CD8-positive, alpha-beta memory T cell (primary cell): ENCODE results near the gene MEN1. TPM values are rescaled to one million over a fixed set of nuclear protein-coding genes. Genes with fewer than 3 reads are reported as not detected.

Experiments used
- CTCF ChIA-PET: fragments of 350-600 bp; sonication (Branson Sonifier 250); formaldehyde crosslinking; loops from one replicate; lab custom pipeline; 2021; ENCODE audit warnings: antibody characterized with exemption; lab: Charles Lee
- POLR2A ChIA-PET: fragments of 350-600 bp; sonication (Branson Sonifier 250); formaldehyde crosslinking; loops from one replicate; lab custom pipeline; 2021; ENCODE audit warnings: antibody characterized with exemption; lab: Charles Lee
- DNase-seq, 5 donors: peaks; one replicate each; pipeline versions ENCODE4 v3.0.0 to v3.0.0-alpha.2; 2020 to 2022; ENCODE audit warnings: mixed read lengths in 1 of 5
- H3K27ac ChIP-seq: one replicate; pipeline ENCODE4 v1.7.0; 2013; ENCODE audit warnings: low read depth, mild to moderate bottlenecking, low read length, moderate library complexity
- H3K27me3 ChIP-seq: 2 replicates; pipeline ENCODE4 v1.7.0; 2013; ENCODE audit warnings: low read length, mild to moderate bottlenecking; ENCODE audit not compliant: insufficient read depth, poor library complexity, severe bottlenecking
- H3K36me3 ChIP-seq: 2 replicates; pipeline ENCODE4 v1.7.0; 2013; ENCODE audit warnings: mild to moderate bottlenecking, low read length, moderate library complexity; ENCODE audit not compliant: insufficient read depth
- H3K4me1 ChIP-seq: 2 replicates; pipeline ENCODE4 v1.7.0; 2013; ENCODE audit warnings: mild to moderate bottlenecking, low read length, moderate library complexity; ENCODE audit not compliant: insufficient read depth
- H3K4me3 ChIP-seq: 2 replicates; pipeline ENCODE4 v1.7.0; 2013; ENCODE audit warnings: mild to moderate bottlenecking, low read length
- H3K9me3 ChIP-seq: 2 replicates; pipeline ENCODE4 v1.7.0; 2013; ENCODE audit warnings: mild to moderate bottlenecking, low read length
- H3K27ac Mint-ChIP-seq, 8 donors: one replicate each; pipeline ENCODE4 v1.8.0; 2020 to 2021; ENCODE audit warnings: mixed read lengths in 8 of 8, mild to moderate bottlenecking in 6 of 8, inconsistent platforms in 3 of 8, moderate library complexity in 3 of 8
- H3K27me3 Mint-ChIP-seq, 2 donors: one replicate each; pipeline ENCODE4 v1.8.0; 2020 to 2021; ENCODE audit warnings: mixed read lengths in 2 of 2, mild to moderate bottlenecking in 1 of 2, moderate library complexity in 1 of 2
- H3K36me3 Mint-ChIP-seq, 3 donors: one replicate each; pipeline ENCODE4 v1.8.0; 2020 to 2021; ENCODE audit warnings: mixed read lengths in 3 of 3, inconsistent platforms in 1 of 3, mild to moderate bottlenecking in 1 of 3
- H3K4me1 Mint-ChIP-seq, 3 donors: one replicate each; pipeline ENCODE4 v1.8.0; 2020 to 2021; ENCODE audit warnings: mixed read lengths in 3 of 3, inconsistent platforms in 1 of 3, mild to moderate bottlenecking in 1 of 3
- H3K4me3 Mint-ChIP-seq, 7 donors: one replicate each; pipeline ENCODE4 v1.8.0; 2020 to 2021; ENCODE audit warnings: mixed read lengths in 7 of 7, mild to moderate bottlenecking in 6 of 7, moderate library complexity in 4 of 7, inconsistent platforms in 2 of 7
- H3K9me3 Mint-ChIP-seq, 5 donors: one replicate each; pipeline ENCODE4 v1.8.0; 2020 to 2022; ENCODE audit warnings: mixed read lengths in 5 of 5, mild to moderate bottlenecking in 3 of 5, moderate library complexity in 2 of 5, inconsistent platforms in 1 of 5
- polyA plus RNA-seq: library from polyadenylated mRNA; unstranded; fragments of 300-500 nt; fragmentation: Illumina TruSeq; gene quantifications from one replicate; pipeline ENCODE4 v1.2.3, GENCODE V29; 2021
- total RNA-seq, 2 experiments: library from RNA; stranded (reverse); gene quantifications; one replicate each; pipeline ENCODE4 v1.2.3, GENCODE V29; 2021

MEN1 gene
- total and polyA plus RNA-seq, 3 experiments from 2014 or later = 45.0 to 47.7 (median 45.8) TPM

DNA sequence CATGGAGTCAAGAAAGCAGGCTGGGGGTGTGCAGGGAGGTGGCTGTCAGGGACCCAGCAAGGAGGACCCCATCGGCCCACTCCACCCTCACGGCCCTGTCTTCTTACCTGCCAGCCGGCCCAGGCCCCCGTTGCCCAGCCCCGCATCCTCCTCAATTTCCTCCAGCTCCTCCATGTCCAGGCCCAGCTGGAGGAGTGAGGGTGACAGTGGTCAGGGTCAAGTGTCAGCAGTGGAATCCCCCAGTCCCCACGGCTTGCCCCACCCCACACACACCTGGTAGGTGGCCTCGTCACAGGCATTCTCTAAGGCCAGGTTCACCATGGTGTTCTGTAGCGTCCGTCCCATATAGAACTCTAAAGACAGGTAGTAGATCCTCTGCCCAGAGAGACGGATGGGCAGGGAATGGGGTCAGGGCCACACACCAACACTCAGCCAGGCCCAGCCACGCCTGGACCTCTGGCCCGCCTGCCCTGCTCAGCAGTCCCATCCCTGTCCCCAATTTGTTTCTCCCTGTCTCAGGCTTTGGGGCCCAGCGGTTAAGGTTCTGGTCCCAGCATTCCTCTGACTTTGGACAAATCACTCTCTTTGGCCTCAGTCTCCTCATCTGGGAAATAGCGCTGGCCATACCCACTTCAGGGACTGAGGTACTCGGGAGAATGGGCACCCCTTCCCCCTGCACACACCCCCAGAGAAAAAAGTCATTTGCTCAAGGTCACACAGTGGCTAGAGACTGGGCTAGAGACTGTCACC, 51.8 kb downstream of the MEN1 start:
- H3K27me3 ChIP-seq = no peaks in the 10 kb centered on the region
- DNase-seq = peak in 1 of 5 donors; percentile 30
- peaks cover 46% of the 10 kb centered on the region for H3K4me1 ChIP-seq
- H3K4me1 Mint-ChIP-seq = peaks cover 40 to 51% (median 43%) of the 10 kb centered on the region in 3 donors
- no peak overlapping the region for H3K27ac ChIP-seq
- H3K4me3 ChIP-seq = no peak overlapping the region
- peaks cover 0 to 30% (median 12%) of the 10 kb centered on the region in 3 donors for H3K36me3 Mint-ChIP-seq
- ChIA-PET POLR2A (interaction anchor here (0.6 to 15.8 kb wide), 3 partner anchors 14 to 64 kb away, joined by 3 to 220 read pairs (median 6); partner anchors contain the start of gene RASGRP2), CTCF (interaction anchor here (1.1 to 26.7 kb wide), 2 partner anchors 10 to 11 kb away, joined by 3 to 441 read pairs; partner anchors contain the start of gene RASGRP2)
- no peaks in the 10 kb centered on the region for H3K9me3 ChIP-seq
- H3K27ac Mint-ChIP-seq = peak overlapping the region in 2 of 8 donors; percentile 36 to 94
- no peak overlapping the region for H3K4me3 Mint-ChIP-seq
- H3K9me3 Mint-ChIP-seq = no peaks in the 10 kb centered on the region
- no peaks in the 10 kb centered on the region for H3K27me3 Mint-ChIP-seq
- H3K36me3 ChIP-seq = no peaks in the 10 kb centered on the region

DNA sequence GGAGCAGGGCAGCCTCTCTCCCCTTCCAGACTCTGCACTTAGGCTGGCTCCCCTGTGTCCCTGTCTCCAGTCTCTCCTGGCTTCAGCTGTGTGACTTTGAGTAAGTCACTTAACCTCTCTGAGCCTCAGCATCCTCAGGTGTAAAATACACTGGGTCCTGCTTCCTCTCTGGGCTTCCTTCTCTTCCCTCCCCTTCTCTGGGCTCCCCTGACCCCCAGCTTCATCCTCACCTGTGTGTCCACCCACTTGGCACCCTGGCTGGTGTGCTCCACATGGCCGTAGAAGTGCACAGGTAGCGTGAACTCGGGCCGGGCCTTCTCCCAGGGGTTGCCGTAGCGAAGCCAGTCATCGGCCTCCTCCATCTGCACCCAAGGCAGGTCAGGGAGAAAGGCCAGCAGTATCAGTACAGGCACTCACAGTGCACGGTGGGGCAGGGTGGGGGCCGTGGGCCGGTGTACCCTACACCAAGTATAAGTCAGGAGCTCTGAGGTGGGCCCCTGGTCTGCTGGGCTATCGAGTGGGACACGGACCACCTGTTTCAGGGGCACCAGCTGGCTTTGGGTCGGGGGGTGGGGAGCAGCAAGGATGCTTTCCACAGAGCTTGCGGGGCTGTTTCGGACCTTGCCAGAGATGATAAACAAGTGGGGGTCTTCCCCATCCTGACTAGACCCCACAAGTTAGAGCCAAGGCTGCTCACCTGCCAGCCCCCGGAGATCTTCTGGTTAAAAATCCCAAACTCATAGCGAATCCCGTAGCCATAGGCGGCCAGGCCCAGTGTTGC, 52.6 kb downstream of the MEN1 start:
- H3K4me3 ChIP-seq = no peak overlapping the region
- peak in 1 of 5 donors; percentile 41 for DNase-seq
- Mint-ChIP-seq H3K36me3 (peaks cover 0 to 28% (median 10%) of the 10 kb centered on the region in 3 donors), H3K4me1 (peaks cover 34 to 44% (median 35%) of the 10 kb centered on the region in 3 donors), H3K27ac (peak overlapping the region in 3 of 8 donors; percentile 68 to 94 (median 89)), H3K4me3 (no peak overlapping the region), H3K27me3 (no peaks in the 10 kb centered on the region), H3K9me3 (no peaks in the 10 kb centered on the region)
- H3K9me3 ChIP-seq = no peaks in the 10 kb centered on the region
- ChIA-PET POLR2A (interaction anchor here (0.6 to 15.8 kb wide), 4 partner anchors 14 to 65 kb away, joined by 3 to 220 read pairs (median 8); partner anchors contain the start of gene RASGRP2), CTCF (interaction anchor here (26.7 kb wide), 1 partner anchor 10 kb away, joined by 441 read pairs; the partner anchor contains the start of gene RASGRP2)
- H3K27me3 ChIP-seq = no peaks in the 10 kb centered on the region
- no peak overlapping the region for H3K27ac ChIP-seq
- H3K4me1 ChIP-seq = peaks cover 38% of the 10 kb centered on the region
- no peaks in the 10 kb centered on the region for H3K36me3 ChIP-seq

DNA sequence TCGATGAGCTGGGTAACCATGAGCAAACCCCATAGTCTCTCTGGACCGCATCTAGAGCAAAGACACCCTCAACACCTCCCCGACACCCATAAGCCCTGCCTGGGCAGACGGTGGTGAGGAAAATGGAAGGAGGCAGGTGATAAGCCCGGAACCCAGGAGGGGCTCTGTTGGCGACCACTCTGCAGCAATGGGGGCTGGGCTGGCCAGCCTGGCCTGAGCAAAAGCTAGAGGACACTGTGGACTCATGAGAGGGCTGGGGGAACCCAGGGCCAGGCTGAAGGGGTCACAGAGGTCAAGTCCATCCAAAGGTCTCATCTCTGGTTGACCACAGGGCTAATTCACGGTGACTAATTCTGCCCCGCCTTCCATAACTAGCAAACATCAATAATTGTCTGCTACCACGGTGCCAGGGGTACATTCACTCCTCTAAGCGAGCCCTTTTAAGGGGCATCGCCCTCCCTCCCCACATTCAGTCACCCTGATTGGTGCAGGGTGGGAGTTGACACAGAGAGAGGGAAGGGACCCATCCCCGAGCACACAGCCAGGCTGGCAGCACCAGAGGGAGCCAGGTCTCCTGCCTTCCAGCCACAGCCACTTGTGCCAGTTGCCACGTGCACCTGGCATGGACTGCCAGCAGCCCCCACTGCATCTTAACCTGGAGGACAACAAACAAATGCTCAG, 54.5 kb downstream of the MEN1 start:
- Mint-ChIP-seq H3K36me3 (peaks cover 0 to 30% (median 3%) of the 10 kb centered on the region in 3 donors), H3K27me3 (no peaks in the 10 kb centered on the region), H3K9me3 (no peaks in the 10 kb centered on the region), H3K4me1 (peaks cover 18 to 33% (median 28%) of the 10 kb centered on the region in 3 donors), H3K4me3 (no peak overlapping the region), H3K27ac (peak overlapping the region in 1 of 8 donors; percentile 47)
- Histone ChIP-seq H3K4me3 (no peak overlapping the region), H3K27ac (no peak overlapping the region), H3K4me1 (peaks cover 23% of the 10 kb centered on the region), H3K36me3 (peaks cover 6% of the 10 kb centered on the region), H3K27me3 (no peaks in the 10 kb centered on the region), H3K9me3 (no peaks in the 10 kb centered on the region)
- ChIA-PET CTCF (interaction anchor here (18.5 to 26.7 kb wide), 2 partner anchors 8 to 11 kb away, joined by 441 read pairs; partner anchors contain the start of genes PYGM, RASGRP2 and SF1), POLR2A (interaction anchor here (0.6 to 1.5 kb wide), 3 partner anchors 11 to 14 kb away, joined by 3 to 6 read pairs (median 3); no protein-coding TSS in a partner anchor)
- peak in 1 of 5 donors; percentile 42 for DNase-seq

DNA sequence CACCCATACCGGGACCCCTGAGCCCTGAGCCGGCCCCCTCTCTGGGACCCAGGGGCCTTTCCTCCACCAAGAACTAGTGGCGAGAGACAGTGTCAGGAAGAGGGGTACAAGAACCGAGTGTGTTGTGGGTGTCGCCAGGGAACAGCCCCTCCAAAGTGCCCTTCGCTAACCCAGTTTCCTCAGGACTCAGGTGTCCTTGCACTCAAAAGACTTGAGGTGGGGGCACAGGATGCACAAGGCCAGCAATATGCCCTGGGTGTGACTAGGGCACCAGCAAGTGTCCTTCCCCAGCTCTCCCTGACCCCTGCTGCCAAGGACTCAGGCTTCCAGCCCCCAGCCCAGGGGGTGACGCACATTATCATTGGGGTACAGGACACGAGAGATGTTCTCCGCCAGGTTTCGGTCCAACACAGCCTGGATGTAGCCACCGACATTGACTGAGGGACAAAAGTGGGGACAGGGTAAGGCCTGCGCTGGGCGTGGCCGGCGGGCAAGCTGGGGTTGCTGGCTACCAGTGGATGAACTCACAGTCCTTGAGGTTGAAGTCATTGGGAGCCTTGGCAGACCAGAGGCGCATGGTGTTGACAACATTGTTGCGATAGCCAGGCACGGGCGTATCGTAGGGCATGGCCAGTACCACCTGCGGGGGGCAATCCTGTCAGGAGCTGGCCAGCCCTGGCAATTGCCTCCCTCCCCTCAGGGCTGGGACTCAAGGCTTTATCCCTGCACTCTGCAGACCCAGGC, 55.3 kb downstream of the MEN1 start:
- Mint-ChIP-seq H3K27me3 (no peaks in the 10 kb centered on the region), H3K9me3 (no peaks in the 10 kb centered on the region), H3K4me3 (no peak overlapping the region), H3K4me1 (peaks cover 18 to 33% (median 30%) of the 10 kb centered on the region in 3 donors), H3K36me3 (peaks cover 0 to 34% (median 5%) of the 10 kb centered on the region in 3 donors), H3K27ac (peak overlapping the region in 1 of 8 donors; percentile 47)
- peak in 1 of 5 donors; percentile 42 for DNase-seq
- CTCF ChIA-PET = interaction anchor here (18.5 to 26.7 kb wide), 2 partner anchors 7 to 12 kb away, joined by 441 read pairs; partner anchors contain the start of genes PYGM, RASGRP2 and SF1
- peaks cover 22% of the 10 kb centered on the region for H3K4me1 ChIP-seq
- POLR2A ChIA-PET = interaction anchor here (1.0 kb wide), 1 partner anchor 11 kb away, joined by 3 read pairs; no protein-coding TSS in a partner anchor
- no peaks in the 10 kb centered on the region for H3K27me3 ChIP-seq
- H3K4me3 ChIP-seq = no peak overlapping the region
- H3K9me3 ChIP-seq = no peaks in the 10 kb centered on the region
- no peak overlapping the region for H3K27ac ChIP-seq
- peaks cover 6% of the 10 kb centered on the region for H3K36me3 ChIP-seq

DNA sequence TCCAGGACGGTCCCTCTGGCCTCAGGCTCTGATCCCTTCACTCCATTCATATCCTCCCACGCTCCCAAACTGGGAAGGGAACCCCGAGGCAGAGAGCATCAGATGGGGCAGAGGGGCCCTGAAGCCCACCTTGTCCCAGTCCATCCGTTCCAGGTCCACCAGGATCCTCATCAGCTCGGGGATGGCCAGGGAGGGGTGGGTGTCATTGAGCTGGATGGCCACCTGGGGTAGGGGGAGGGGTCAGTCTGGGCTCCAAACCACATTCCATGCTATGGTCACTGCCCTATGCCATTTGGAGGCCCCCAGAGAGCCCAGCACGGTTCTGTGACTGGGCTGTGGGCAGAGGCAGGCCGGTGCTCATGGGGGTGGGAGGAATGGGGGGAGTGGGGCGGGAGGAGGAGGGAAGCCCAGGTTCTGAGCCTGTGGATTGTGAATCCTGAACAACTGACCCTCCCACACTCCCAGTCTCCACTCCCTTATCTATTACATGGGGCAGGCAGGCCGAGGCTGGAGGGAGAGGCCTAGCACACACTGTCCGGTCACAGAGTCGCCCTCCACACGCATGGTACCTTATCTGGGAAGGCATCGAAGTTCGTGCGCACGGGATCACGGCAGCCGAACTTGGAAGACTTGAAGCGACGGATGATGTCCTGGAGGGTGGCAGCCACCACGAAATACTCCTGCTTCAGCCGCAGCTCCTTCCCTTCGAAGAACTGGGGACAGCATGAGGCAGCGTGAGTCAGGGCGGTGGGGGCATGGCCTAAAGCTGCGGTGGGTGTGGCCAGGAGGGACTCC, 56.0 kb downstream of the MEN1 start:
- Histone ChIP-seq H3K27ac (no peak overlapping the region), H3K36me3 (peaks cover 6% of the 10 kb centered on the region), H3K9me3 (no peaks in the 10 kb centered on the region), H3K4me1 (peaks cover 14% of the 10 kb centered on the region), H3K27me3 (no peaks in the 10 kb centered on the region), H3K4me3 (no peak overlapping the region)
- Mint-ChIP-seq H3K9me3 (no peaks in the 10 kb centered on the region), H3K27ac (peak overlapping the region in 1 of 8 donors; percentile 84), H3K4me3 (no peak overlapping the region), H3K27me3 (no peaks in the 10 kb centered on the region), H3K36me3 (peaks cover 0 to 33% (median 5%) of the 10 kb centered on the region in 3 donors), H3K4me1 (peaks cover 13 to 27% (median 24%) of the 10 kb centered on the region in 3 donors)
- ChIA-PET CTCF (interaction anchor here (18.5 to 26.7 kb wide), 2 partner anchors 7 to 13 kb away, joined by 441 read pairs; partner anchors contain the start of genes PYGM, RASGRP2 and SF1), POLR2A (interaction anchor here (3.0 kb wide), 1 partner anchor 10 kb away, joined by 9 read pairs; no protein-coding TSS in a partner anchor)
- peak in 1 of 5 donors; percentile 34 for DNase-seq
